Measurements from ENCODE around the gene ZRSR2. TPM values are rescaled to one million over a fixed set of nuclear protein-coding genes. Genes with fewer than 3 reads are reported as not detected.

ZRSR2 gene
- total and polyA plus RNA-seq, 10 of the 15 experiments (the other 5 are each of a cell fraction or from before 2014, with no cell fraction given): 8.8 to 34.1 (median 15.6) TPM

DNA sequence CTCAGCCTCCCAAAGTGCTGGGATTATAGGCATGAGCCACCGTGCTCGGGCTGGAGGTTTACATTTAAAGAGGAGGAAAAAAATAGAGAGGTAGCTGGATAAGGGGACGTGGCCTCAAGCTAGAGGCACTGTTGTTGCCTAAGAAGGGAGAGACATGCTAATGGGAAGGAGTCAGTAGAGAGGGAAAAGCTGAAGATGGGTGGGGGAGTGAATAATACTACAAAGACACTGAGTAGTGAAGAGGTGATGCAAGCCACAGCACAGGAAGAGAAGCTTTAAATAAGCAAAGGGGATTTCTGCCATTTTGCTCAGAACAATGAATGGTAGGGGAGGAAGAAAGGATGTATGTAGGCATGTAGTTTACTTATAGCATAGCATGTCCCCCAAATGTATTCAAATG lies 75.9 kb downstream of the ZRSR2 start (continued):
- TF ChIP-seq, protein P1, sequence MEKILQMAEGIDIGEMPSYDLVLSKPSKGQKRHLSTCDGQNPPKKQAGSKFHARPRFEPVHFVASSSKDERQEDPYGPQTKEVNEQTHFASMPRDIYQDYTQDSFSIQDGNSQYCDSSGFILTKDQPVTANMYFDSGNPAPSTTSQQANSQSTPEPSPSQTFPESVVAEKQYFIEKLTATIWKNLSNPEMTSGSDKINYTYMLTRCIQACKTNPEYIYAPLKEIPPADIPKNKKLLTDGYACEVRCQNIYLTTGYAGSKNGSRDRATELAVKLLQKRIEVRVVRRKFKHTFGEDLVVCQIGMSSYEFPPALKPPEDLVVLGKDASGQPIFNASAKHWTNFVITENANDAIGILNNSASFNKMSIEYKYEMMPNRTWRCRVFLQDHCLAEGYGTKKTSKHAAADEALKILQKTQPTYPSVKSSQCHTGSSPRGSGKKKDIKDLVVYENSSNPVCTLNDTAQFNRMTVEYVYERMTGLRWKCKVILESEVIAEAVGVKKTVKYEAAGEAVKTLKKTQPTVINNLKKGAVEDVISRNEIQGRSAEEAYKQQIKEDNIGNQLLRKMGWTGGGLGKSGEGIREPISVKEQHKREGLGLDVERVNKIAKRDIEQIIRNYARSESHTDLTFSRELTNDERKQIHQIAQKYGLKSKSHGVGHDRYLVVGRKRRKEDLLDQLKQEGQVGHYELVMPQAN (conservative IDR thresholded peaks at IDR 0.05): no peak

DNA sequence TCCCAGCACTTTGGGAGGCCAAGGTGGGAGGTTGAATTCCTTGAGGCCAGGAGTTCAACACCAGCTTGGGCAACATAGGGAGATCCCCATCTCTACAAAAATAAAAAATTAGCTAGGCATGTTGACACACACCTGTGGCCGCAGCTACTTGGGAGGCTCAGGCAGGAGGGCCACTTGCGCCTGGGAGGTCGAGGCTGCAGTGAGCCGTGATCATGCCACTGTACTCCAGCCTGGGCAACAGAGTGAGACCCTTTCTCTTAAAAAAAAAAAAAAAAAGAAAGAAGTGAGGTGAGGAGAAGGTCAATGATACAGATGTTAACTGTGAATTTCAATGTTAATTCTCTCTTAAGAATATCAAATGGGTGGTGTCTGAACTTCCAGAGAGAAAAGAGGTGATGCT lies 79.4 kb downstream of the ZRSR2 start:
- POLR2A ChIA-PET: no interaction called here
- no TSS peak for BruUV-seq (replicated peaks)
- Histone ChIP-seq H3K79me2 (ENCODE audit: control insufficient read depth, insufficient read depth, low read length) (no peaks in the 10 kb centered on the region), H3K27me3 (replicated peaks in 1 of 2; ENCODE audit: control insufficient read depth in 2 of 2, insufficient read depth in 2 of 2, low read length in 1 of 2) (no peaks in the 10 kb centered on the region; a peak in 1 of 4 replicates), H4K20me1 (ENCODE audit: control insufficient read depth, insufficient read depth) (no peaks in the 10 kb centered on the region), H3K4me2 (ENCODE audit: control insufficient read depth, insufficient read depth) (no peak overlapping the region), H3K4me3 (no peak overlapping the region), H3K9me3 (replicated peaks; ENCODE audit: control insufficient read depth, insufficient read depth, low read length) (no peaks in the 10 kb centered on the region), H3K36me3 (ENCODE audit: control insufficient read depth in 2 of 2, insufficient read depth in 2 of 2, low read length in 1 of 2) (no peaks in the 10 kb centered on the region), H3K9ac (ENCODE audit: control insufficient read depth, insufficient read depth, low read length) (no peak overlapping the region), H3K4me1 (ENCODE audit: control insufficient read depth, insufficient read depth, low read length) (no peaks in the 10 kb centered on the region), H2AFZ (ENCODE audit: control insufficient read depth, low read depth, low read length) (no peak overlapping the region), H3K27ac (ENCODE audit: control insufficient read depth, insufficient read depth) (no peak overlapping the region)
- ATAC-seq (no peak), FAIRE-seq (no peak), DNase-seq (ENCODE audit: low read depth, low spot score) (no peak)
- 53% methylated on average over 4 of the region's 4 CpGs for WGBS (ENCODE audit: insufficient coverage, insufficient replicate concordance, low lambda C conversion rate, missing lambda C conversion rate)
- SMC1A ChIA-PET (ENCODE audit: uncharacterized antibody, unreplicated experiment): interaction anchor here (0.9 kb wide), 1 partner anchor 241 kb away, joined by 3 read pairs; no protein-coding TSS in a partner anchor
- intact Hi-C loops (cut with micrococcal nuclease; ENCODE audit: unreplicated experiment): no loop called here
- in situ Hi-C loops (cut with MboI): no loop called here
- RAD21 ChIA-PET (ENCODE audit: unreplicated experiment): no interaction called here
- CTCF ChIA-PET: no interaction called here
- TF ChIP-seq KAT2A (conservative IDR thresholded peaks at IDR 0.05; ENCODE audit: control insufficient read depth, low read depth, low read length): no peak
- TF ChIP-seq, protein P2, sequence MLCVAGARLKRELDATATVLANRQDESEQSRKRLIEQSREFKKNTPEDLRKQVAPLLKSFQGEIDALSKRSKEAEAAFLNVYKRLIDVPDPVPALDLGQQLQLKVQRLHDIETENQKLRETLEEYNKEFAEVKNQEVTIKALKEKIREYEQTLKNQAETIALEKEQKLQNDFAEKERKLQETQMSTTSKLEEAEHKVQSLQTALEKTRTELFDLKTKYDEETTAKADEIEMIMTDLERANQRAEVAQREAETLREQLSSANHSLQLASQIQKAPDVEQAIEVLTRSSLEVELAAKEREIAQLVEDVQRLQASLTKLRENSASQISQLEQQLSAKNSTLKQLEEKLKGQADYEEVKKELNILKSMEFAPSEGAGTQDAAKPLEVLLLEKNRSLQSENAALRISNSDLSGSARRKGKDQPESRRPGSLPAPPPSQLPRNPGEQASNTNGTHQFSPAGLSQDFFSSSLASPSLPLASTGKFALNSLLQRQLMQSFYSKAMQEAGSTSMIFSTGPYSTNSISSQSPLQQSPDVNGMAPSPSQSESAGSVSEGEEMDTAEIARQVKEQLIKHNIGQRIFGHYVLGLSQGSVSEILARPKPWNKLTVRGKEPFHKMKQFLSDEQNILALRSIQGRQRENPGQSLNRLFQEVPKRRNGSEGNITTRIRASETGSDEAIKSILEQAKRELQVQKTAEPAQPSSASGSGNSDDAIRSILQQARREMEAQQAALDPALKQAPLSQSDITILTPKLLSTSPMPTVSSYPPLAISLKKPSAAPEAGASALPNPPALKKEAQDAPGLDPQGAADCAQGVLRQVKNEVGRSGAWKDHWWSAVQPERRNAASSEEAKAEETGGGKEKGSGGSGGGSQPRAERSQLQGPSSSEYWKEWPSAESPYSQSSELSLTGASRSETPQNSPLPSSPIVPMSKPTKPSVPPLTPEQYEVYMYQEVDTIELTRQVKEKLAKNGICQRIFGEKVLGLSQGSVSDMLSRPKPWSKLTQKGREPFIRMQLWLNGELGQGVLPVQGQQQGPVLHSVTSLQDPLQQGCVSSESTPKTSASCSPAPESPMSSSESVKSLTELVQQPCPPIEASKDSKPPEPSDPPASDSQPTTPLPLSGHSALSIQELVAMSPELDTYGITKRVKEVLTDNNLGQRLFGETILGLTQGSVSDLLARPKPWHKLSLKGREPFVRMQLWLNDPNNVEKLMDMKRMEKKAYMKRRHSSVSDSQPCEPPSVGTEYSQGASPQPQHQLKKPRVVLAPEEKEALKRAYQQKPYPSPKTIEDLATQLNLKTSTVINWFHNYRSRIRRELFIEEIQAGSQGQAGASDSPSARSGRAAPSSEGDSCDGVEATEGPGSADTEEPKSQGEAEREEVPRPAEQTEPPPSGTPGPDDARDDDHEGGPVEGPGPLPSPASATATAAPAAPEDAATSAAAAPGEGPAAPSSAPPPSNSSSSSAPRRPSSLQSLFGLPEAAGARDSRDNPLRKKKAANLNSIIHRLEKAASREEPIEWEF (IDR thresholded peaks at IDR 0.05; ENCODE audit: insufficient replicate concordance, low read depth, low read length): no peak
- TF ChIP-seq IRF4 (IDR thresholded peaks at IDR 0.05; ENCODE audit: low read depth, low read length): no peak
- no peak for TF ChIP-seq SUZ12 (IDR thresholded peaks at IDR 0.05; ENCODE audit: unreplicated experiment)
- no peak for TF ChIP-seq EP300 (IDR thresholded peaks at IDR 0.05; ENCODE audit: borderline replicate concordance in 1 of 2, control insufficient read depth in 1 of 2, low read depth in 2 of 2, low read length in 2 of 2)
- no peak for TF ChIP-seq MXI1 (IDR thresholded peaks at IDR 0.05; ENCODE audit: low read depth, low read length)
- TF ChIP-seq, protein P3, sequence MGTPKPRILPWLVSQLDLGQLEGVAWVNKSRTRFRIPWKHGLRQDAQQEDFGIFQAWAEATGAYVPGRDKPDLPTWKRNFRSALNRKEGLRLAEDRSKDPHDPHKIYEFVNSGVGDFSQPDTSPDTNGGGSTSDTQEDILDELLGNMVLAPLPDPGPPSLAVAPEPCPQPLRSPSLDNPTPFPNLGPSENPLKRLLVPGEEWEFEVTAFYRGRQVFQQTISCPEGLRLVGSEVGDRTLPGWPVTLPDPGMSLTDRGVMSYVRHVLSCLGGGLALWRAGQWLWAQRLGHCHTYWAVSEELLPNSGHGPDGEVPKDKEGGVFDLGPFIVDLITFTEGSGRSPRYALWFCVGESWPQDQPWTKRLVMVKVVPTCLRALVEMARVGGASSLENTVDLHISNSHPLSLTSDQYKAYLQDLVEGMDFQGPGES (IDR thresholded peaks at IDR 0.05): no peak
- no peak for TF ChIP-seq CBFB (IDR thresholded peaks at IDR 0.05; ENCODE audit: low read depth)
- TF ChIP-seq FOS (IDR thresholded peaks at IDR 0.05; ENCODE audit: borderline replicate concordance, extremely low read depth, insufficient read length): no peak
- TF ChIP-seq KDM1A (IDR thresholded peaks at IDR 0.05; ENCODE audit: borderline replicate concordance): no peak
- TF ChIP-seq POLR2AphosphoS2 (IDR thresholded peaks at IDR 0.05; ENCODE audit: low read depth, low read length): no peak
- TF ChIP-seq, protein P4, sequence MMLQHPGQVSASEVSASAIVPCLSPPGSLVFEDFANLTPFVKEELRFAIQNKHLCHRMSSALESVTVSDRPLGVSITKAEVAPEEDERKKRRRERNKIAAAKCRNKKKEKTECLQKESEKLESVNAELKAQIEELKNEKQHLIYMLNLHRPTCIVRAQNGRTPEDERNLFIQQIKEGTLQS (IDR thresholded peaks at IDR 0.05; ENCODE audit: borderline replicate concordance, extremely low read depth, low read depth, low read length): no peak
- TF ChIP-seq JUNB (IDR thresholded peaks at IDR 0.05): no peak
